SIG-M5 treated with dmso at 0.1 percent for 504 hours (cell line): ENCODE results near the gene ATOSB.

Experiments
- DNase-seq: peaks from one replicate; lab custom pipeline; 2025; ENCODE audit not compliant: unreplicated experiment; lab: John Stamatoyannopoulos, UW

Gene ATOSB

DNA sequence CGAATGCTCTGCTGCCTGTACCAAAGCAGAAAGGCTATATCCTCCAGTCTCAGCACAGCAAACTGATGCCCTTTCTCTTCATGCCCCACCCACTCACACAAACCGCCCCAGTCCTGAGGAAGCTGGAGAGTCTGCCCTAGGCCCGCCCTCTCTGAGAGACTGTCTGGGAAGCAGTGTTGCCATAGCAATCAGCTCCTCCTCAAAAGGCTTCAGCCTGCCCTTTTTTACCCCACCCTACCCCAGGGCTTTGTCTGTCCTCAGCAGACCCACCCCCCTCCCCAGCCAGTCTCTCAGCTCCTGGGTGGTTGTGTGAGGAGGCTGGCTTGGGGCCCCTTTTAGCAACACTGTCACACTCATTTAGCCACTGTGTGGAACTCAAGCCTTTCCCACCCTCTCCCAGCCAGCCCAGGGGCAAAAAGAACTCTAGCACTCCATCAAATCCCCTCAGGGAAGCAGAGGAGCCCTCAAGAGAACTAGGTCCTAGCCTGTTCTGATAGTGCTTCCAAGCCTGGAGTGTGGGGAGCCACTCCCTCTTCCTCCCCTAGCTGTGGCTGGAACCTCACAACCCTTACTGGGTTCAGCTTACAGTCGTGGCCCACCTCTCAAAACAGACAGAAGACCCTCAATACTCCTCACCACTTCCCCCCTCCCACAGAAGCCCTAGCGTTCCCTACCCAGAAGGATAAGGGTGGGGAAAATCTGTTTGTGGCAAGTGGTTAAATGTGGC, 1.4 kb downstream of the ATOSB start:
- peak; percentile 93 for DNase-seq

GRCh38 chr9:35112257-35113020, 3.2 kb downstream of the ATOSB start:
- DNase-seq: peak; percentile 3

DNA sequence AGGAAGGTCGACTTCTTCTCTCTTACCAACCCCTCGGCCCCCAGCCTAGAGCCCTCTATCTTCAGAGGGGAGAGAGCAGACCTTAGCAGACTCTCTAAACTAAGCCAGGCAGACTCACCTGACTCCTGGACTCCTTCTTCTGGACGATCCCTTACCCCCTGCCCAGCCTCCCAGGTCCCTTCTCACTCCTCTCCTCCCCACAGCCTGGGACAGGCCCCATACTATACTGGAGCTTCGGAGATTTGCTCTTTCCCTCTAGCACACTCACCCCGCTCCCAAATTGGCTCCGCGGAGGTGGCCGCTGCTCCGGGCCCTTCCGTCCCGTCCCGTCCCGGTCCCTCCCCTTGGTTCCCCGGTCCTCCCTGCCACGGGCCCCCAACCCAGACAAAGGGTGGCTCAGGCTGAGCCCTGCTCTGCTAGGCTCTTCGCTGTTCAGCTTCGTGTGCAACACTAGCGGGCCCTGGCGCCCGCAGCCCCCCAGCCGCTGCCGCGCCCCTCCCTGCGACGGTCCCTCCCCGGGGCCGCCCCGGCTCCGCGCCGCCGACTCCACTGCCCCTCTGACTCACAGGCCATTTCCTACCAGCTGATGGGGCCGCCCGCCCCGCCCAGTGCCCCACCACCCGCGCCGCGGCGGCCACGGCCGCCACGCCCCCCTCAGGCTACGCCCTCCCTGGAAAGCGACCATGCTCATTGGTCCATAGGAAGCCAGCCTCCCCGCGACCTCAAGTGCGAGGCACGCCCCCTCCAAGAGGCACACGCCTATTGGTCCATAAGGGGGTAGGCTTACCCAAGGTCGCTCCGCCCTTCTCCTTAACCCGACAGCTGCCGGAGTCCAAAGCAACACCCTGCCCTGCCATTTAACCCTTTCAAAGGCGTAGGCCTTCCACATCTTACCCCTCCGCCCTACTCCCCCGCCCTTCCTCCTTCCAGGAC, 4.4 kb downstream of the ATOSB start:
- peak; percentile 95 for DNase-seq

DNA sequence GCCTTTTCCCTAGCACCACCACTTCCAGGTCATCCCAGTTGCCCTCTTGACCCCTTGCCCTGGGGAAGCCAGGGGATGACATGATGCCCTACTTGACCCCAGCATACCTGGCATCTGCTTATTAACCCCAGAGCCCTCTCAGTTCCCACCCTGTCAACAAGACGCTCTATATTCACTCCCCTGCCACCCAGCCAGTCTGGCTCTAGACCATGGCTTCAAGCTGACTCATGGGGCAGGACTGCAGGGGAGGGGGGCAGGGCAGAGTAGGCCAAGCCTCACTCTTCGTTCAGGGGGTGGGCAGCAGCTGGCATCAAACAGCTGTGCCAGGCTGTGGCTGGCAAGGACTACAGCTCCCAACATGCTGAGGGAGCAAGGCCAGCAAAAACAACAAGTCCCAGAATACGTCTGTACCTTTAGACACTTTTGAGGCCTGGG, 5.3 kb downstream of the ATOSB start:
- no peak for DNase-seq

DNA sequence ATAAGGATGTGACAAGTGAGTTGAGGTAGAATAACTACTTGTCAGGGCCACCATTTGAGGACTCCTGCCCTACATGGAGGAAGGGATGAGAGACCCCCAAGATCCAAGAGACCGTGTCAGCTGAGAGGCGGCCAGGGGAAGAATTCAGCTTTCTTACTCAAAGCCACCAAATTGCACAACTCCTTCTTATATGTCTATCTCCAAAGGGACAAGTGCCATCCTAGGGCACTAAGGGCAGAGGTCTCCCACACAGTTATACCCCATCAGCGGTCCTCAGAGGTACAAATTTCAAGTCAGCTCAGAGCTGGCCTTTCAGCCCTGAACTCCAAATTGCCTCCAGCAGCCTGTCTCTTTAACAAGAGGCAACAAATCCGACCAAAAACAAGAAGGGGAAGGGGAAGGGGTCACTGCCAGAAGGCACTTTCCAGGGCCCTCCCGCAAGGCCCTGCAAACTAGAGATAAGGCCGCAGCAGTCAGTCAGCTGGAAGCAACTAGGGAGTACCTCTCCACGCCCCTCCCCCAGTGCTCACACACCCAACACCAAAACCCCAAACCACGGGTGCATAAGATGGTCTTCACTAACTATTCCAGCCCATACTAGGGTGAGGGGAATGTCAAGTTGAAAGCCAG, 6.6 kb downstream of the ATOSB start:
- DNase-seq: no peak

DNA sequence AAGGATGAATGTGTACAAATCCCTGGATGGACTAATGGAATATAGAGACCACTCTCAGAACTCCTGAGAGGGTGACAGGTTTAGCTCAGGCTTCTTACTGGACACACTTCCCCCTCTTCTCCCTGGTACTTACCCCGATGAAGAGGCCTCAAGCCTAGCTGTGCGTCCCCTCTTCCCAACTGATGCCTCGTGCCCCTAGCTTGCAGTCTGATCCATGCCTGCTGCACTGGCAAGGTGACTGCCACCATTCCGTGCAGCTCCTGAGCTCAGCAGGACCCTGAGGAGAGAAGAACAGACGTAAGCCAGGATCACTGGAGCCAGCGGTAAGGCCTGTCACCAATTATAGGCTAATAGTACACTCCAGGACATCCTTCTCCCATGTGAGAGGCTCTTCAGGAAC, 7.2 kb downstream of the ATOSB start:
- no peak for DNase-seq

DNA sequence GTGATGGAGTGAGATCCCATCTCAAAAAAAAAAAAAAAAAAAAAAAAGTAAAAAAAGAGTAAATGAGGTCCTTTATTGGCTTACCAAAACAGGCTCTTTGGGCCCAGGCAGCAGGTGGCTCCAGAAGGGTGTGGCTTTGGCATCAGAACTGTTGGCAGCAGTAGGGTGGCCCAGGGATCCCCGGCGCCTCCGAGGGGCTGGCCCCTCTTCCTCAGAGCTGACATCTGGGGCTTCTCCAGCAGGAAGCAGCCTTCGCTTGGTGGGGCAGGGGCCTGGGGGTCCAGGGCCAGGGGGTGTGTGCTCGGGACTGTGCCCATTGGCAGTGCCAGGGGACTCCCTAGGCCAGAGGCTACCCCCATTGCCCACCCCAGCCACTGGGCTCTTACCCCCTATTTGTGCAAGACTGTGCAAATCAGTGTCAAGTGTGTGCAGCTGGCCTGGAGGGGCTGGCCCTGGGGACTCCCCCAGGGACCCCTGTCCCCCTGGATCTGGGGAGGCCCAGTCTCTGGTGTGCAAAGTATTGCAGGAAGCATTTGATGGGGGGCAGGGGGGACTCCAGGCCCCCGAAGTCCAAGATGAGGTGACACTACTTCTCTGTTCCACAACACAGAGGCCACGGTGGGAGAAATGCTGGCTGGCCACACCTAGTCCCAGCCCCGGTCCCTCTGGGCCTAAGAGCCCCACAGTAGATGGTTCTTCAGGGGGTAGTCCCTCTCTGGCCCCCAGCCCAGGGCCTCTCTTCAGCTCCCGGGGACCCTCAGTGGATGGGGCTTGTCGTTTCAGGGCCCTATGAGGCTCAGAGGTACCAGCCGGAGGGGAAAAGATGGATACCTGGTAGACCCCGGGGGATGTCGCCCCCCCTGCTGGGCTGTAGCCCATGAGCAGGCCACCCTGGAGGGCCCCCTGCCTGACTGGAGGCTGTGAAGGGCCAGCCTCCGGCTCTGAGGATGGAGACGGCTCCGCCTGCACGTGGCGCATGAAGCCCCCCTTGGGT, 8.1 kb downstream of the ATOSB start:
- DNase-seq: no peak

GRCh38 chr9:35106343-35106730, 9.3 kb downstream of the ATOSB start:
- no peak for DNase-seq

DNA sequence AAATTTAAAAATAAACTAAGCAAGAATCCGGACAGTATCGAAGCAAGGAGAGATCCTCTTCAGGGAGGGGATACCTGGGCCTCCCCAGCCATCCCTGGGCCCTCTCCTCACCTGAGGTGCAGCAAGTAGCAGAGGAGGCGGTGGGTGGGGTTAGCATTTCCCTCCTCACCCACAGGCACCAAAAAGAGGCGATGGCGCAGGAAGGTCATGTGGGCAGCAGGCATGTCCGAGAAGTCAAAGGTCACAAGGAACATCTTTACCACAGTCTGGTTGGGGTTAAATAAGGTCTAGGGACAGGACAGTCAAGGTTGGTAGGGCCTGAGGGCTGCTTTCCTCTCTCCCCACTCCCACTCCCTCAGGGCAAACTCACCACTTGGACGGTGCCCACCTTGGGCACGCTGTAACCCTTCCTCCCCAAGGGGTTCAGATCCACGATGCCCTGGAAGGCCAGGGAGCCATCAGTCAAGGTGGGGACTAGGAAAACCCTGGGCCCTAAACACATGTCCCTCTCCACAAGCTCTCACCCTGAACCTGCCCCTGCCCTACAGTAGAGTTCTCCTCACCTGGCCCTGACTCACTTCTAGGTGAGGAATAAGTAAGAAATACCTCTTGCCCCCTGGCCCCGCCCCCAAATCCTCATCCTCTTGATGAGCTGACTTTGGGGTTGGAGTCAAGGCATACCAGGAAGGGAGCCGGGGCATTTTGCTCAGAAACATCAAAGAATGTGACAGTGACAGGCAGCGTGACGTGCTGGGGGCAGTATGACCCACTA, 9.9 kb downstream of the ATOSB start:
- no peak for DNase-seq

DNA sequence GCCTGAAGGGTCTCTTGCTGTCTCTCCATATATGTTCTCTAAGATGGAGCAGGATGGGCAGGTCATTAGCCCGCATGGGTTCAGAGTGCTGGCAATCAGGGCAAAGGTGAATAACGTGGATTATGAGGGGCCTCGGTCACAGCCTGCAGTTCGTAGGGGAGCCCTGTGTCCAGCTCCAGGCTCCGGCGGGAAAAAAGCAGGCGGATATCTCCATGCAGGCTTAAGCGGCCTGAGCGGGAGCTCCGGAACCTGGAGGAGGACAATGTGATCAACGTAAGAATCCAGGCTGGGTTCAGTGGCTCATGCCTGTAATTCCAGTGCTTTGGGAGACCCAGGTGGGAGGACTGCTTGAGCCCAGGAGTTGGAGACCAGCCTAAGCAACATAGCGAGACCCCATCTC, 10.5 kb downstream of the ATOSB start:
- DNase-seq: no peak

DNA sequence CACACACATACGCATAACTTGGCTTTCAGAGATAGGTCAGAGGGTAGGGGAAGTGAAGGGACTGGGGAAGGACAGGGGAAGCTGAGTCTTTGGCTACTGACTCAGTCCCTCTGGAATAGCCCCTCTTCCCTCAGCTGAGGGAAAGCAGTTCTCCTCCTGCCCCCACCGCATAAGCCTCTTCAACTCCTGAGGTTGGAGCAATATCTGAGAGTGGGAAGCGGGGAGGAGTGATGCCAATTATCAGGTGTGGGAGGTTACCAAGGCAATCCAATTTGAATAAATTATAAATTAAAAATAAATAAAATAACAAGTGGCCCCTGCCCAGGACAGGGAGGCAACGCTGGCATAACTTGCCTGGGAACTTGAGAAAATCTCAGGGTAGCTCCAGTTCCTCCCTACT, 11.1 kb downstream of the ATOSB start:
- no peak for DNase-seq

GRCh38 chr9:35103660-35104191, 11.9 kb downstream of the ATOSB start:
- no peak for DNase-seq

- peak; percentile 97 for DNase-seq
Measured at GRCh38 chr9:35102769-35103659, 12.6 kb downstream of the ATOSB start, which contains the start of gene STOML2. TSS of gene STOML2 (minus strand) at chr9:35103131. CDS start at chr9:35103094, 37 bp downstream.

DNA sequence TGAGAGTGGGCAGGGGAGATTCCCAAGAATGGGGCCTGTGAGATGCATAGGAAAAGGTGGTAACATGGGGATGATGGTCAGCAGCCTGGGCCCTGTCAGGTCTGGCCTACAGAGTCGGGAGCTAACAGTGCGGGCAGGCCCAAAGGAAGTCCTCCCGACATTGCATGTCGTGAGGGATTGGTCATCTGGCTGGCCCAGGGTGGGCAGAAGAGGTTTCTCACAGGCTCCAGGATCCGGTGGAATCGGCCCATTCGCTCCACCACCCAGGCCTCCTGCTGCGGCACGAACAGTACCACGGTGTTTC, 13.2 kb downstream of the ATOSB start:
- no peak for DNase-seq

- no peak for DNase-seq
Measured at GRCh38 chr9:35097573-35097972, 18.1 kb downstream of the ATOSB start.

GRCh38 chr9:35096035-35096849, 19.4 kb downstream of the ATOSB start, which contains the start of gene PIGO:
TSS of gene PIGO (minus strand) at chr9:35096591. CDS start at chr9:35095565, 1,026 bp downstream.
- peak; percentile 76 for DNase-seq

DNA sequence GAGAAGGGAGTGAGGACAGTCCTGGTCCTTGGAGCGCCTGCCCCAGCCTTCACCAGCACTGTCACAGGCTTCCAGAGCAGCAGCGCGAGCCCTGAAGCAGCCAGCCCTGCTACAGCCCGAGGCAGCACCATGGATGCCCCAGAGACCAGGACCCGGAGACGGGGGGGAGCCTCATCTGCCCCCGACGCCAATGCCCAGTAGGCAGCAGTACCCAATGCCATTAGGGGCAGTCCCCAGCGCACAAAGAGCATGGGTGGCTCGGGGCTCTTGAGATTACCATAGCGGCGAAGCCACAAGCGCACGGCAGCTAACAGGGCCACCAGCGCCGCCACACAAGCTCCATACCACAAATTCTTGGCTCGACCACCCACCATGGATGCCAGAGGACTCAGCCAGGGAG, 24.1 kb downstream of the ATOSB start:
- DNase-seq: no peak
